Activated CD4-positive, CD25-positive, alpha-beta regulatory T cell treated with anti-CD3 and anti-CD28 coated beads, Interleukin-2, amount 50 U/mL, for 24 hours (primary cell): ENCODE data around the gene ESPN.
"Not testable (repeated sequence)": the region's sequence is repeated elsewhere in the genome, so short reads cannot be mapped to it uniquely, and the experiment has no call there.

Experiments
- ATAC-seq, 2 donors: fragments of 150-1000 bp; cut with Tn5 transposase; one replicate each; pipeline ENCODE4 v1.10.0; 2021; ENCODE audit warnings: mild to moderate bottlenecking in 1 of 2, moderate library complexity in 1 of 2

Gene ESPN

DNA sequence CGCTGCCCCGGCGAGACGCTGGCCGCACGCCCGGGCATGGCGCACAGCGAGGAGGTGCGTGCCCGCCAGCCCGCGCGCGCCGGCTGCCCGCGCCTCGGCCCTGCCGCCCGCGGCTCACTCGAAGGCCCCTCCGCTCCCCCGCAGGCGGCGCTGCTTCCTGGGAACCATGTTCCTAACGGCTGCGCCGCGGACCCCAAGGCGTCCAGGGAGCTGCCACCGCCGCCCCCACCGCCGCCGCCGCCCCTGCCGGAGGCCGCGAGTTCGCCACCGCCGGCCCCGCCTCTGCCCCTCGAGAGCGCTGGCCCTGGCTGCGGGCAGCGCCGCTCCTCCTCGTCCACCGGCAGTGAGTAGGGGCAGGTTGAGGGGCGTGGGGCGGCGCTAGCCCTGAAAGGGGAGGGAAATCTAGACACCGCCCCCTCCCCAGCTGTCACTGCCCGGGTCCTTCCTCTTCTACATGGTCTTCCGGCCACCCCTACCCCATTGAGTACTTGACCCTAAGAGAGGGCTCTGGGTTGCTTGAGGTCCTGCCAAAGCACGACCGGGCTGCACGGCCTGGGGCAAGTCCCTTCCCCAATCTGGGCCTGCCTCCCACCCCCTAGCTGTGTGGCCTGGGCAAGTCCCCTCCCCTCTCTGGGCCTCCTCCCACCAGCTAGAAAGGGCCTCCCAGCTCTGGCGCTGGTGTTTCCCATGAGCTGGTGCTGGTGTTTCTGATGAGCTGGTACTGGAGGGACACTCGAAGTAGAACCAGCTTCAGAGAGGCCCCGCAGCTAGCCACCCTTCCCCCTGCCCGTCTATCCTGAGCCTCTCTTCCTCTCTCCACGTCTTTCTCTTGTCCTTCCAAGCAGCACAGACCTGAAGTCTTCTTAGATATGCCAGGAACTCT lies 24.4 kb downstream of the ESPN start:
- ATAC-seq, result peak; percentile 14 to 33

DNA sequence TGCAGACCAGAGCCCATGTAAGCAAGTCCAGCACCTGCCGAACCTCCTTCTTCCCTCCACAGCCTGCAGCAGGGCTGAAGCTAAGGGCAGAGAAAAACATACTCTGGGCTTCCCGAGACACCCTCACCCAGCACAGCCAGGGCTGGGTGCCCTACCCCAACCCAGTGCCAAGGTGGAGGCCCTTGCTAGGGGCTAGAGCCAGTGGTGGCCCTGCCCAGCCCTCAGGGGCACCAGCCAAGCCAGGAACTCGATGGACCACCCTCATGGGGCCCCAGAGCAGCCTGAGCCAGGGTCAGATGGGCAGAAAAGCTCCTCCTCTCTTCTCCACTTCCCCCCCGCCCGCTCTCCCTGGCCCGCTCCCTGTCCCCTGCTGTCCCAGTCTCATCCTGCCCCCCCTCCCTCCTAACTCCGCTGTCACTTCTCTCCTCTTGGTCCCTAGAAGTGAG lies 25.5 kb downstream of the ESPN start:
- ATAC-seq, result no peak

DNA sequence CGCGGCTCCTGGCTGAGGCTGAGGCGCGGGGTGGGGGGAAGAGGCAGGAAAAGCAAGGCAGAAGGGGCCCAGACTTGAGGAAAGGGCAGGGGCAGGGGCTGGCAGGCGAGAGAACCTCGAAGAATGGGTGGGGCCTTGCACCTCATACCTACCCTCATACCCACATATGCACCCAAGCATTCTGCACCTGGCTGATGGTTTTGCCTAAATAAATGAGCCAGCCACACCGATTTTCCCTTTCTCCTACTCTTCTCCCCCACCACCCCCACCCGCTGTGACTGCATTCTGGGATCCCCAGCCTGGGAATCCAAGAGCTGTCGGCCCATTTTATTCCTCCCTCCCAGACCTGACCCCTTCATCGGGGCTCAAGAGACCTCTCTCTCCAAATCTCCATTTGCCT lies 25.9 kb downstream of the ESPN start:
- ATAC-seq, result not testable (repeated sequence)

DNA sequence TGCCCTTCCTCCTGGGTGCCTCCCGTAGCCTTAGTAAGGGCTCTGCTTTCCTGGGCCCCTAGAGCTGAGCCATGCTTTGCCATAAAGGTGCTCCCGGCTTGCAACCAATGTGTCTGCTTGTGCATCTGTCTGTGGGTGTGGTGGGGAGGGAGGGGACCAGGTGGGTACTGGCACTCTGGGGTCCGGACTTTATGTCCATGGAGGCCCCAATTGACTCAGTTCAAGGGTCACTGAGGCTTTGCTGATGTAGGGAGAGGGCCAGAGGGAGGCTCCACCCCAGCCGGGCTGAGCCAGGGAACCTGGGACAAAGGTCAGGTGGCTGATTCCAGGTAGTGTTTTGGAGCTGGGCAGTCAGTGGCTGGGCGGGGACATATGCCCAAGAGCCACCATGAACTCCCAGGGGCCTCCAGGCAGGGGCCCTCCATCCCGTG lies 26.4 kb downstream of the ESPN start:
- no peak for ATAC-seq

DNA sequence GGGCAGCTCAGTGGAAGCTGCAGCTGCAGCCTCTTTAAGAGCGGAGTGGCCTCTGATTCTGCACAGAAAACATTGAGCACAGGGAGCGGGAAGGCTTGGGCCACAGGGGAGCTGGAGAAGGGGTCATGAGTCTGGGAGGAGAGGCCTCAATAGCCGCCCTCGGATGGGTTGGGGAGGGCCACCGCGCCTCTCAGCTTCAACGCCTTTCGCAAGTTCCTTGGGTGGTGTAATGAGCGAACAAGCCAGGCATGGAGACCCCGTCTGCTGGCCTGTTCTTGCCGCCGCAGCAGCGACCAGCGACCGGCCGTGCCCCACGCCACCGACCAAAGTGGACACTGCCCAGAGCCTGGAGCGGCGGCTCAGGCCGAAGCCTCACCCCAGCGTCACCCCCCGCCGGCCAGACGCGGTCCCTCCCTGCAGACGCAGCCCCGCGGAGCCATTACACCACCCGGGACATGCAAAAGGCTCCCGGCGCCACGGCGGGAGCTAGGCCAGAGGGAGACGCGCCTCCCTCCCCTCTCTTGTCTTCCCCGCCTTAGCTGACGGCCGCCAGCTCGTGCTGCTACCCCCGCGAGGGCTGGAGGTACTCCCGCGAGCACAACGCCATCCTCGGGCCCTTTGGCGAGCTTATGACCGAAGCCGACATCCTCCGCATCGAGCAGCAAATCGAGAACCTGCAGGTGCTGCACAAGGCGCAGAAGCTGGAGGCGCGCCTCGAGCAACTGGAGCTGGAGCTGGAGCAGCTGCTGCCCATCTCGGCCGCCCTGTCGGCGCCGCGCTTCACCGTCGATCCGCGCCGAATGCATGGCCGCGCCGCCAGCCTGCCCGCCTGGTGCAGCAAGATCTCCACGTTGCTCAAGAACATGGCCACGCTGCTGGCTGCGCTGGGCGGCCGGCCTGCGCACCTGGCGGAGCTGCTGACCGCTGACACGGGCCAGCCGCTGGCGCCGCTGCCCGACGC lies 29.6 kb downstream of the ESPN start:
- not testable (repeated sequence) for ATAC-seq

DNA sequence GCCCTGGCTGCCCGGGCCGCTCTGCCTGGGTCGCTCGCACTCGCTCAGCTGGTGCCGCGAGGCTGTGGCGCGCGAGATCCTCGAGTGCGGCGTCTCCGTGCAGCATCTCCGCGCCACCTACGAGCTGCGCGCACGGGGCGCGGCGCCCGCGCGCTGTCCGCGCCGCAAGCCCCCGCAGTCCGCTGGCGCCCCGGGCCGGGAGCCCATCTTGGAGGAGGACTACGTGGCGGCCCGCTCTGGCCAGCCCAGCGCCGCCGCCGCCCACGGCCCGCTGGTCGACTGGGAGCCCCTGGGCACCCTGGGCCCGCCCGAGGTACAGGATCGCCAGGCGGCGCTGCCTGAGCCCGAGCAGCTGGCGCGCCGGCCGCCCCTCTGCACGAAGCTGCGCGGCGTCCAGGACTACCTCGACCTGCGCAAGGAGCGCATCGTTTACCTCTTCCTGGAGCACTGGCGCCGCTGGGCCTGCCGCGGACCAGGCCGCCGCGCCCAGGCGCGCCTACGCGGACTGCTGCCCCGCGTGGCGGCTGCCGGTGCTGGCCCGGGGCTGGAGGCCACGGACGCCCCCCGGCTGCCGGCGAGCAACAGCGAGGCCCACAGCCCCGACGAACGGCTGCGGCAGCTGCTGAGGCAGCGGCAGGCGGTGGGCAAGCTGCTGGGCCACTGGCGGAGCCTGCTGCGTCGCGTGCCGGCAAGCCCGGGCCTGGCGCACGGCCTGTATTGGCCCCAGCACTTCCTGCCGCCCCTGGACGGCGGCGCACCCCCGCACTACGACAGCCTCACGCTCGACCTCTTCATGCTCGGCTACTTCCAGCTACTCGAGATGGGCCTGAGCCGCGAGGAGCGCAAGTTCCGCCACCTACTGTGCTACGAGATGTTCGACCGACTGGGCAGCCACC lies 30.5 kb downstream of the ESPN start:
- ATAC-seq, result peak; percentile 33 to 36

DNA sequence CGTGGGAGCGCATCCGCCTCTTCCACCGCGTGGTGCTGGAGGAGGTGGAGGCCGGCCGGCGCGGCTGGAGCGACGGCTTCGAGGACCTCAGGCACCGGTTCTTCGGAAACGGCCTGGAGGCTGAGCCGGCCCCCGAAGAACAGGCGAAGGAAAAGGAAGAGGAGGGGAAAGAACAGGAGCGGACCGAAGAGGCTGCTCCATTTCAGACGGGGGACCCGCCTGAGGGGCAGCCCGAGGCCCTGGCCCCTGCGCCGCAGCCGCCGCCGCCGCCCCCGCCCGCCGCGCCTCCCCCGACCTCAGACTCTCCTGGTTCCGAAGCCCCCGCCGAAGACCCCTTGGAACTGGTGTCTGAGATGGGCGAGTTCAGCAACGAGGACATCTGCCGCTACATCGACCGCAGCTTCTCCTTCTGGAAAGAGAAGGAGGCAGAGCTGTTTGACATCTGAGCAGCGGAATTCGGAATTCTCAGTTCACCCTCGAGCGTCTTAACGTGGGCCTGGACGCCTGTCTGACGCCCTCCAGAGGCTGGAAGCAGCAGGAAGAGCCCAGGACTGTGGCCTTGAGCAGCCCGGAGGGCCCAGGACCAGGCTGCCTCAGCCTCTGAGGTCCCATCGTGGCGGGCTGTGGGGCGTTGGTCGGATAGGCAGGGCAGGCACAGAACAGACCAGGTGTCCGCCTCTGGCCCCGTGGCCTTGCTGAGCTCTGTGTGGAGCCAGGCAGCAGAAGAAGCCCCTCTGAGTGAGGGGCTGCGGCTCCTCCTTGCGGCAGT lies 31.4 kb downstream of the ESPN start:
- not testable (repeated sequence) for ATAC-seq

DNA sequence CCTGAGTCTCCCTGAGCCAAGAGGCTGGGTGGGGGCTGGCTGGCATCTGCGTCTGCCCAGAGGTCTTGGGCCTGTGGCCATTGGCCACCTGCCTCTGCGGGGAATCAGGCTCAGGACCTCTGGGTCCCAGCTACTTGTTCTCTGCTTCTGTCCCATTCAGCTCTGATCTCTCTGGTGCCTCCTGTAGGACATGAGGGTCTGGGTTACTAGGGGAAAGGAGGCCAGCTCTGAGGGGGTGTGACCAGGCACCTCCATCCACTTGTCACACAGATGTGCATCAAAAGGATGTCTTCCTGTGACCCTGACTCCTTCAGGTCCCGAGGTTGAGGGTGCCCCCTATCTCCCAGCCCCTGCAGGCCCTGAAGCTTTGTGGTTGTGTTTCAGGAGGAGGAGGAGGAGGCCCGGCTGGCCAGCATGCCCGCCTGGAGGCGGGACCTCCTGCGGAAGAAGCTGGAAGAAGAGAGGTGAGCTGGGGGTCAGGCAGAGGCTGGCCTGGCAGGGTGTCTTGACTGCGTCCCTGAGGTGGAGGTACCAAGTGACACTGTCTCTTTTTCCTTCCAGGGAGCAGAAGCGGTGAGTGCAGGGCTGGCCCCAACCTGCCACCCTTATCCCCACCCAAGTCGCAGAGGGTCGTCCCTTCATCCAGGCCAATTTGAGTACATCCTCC lies 32.4 kb downstream of the ESPN start:
- ATAC-seq, result no peak

DNA sequence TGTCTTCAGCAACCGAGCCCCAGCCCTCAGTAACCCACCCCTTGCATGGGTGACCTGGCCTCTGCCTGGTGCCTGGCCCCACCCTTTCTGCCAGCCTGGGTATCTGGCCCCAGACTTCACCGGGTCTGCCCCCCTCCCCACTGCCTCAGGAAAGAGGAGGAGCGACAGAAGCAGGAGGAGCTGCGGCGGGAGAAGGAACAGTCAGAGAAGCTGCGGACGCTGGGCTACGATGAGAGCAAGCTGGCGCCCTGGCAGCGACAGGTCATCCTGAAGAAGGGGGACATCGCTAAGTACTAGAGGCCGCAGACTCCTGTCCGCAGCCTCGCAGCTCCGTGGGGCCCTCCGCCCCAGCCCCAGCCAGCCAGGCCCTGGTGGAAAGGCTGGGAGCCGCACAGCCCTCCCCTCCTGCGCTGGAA lies 35.3 kb downstream of the ESPN start:
- peak; percentile 7 to 24 for ATAC-seq

DNA sequence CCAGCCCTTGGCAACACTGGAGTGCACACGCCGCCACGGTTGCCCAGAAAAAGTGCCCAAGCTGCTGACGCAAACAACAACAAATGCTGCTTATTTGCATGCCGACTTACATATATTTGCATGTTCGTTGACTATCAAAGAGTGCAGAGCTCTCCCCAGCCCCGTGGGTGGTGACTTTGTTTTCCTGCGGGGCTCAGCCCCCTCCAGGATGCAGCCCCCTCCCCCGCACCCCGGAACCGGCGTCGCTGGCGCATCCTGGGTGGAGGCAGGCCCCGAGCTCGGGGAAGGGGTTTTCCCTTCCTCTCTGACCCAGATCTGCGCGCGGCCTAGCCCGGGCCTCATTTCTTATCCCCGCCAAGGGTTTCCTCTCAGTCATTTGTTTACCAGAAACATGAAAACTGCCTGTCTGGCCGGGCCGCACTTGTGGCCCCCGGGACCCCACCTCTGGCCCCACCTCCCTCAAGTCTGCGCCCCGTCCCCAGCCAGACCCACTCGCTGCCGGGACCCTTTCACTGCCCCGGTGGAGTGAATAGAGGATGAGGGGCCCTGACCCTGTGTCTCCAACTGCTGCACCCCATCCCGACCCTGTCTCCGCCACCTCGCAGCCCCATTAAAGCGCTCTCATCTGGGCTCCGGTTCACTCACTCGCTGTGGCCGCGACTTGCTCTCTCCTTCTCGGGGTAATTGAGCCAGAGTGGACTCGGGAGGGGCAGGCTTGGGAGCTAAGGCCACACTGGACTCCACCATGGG lies 35.9 kb downstream of the ESPN start:
- peak; percentile 74 to 78 for ATAC-seq

DNA sequence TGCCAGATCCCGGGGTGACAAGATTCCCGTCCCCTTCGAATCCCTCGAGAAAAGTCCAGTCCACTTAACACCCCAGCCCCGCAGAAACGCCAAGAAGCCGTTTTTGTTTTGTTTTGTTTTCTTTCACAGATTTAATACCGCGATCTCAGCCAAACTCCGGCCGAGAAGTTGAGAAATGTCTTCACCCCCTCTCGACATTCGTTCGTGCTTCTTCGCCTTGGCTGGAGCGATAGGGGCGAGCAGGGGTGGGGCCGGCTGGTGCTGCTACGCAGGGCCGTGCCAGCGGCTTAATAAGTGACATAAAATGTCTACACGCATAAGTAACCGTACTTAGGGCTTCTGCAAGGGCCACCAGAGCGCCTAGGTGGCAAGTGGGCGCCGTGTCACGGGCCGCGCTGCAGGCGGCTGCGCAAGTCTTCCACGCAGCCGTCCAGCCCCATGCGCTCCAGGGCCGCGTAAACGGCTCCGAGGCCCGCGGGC lies 36.5 kb downstream of the ESPN start:
- no peak for ATAC-seq

DNA sequence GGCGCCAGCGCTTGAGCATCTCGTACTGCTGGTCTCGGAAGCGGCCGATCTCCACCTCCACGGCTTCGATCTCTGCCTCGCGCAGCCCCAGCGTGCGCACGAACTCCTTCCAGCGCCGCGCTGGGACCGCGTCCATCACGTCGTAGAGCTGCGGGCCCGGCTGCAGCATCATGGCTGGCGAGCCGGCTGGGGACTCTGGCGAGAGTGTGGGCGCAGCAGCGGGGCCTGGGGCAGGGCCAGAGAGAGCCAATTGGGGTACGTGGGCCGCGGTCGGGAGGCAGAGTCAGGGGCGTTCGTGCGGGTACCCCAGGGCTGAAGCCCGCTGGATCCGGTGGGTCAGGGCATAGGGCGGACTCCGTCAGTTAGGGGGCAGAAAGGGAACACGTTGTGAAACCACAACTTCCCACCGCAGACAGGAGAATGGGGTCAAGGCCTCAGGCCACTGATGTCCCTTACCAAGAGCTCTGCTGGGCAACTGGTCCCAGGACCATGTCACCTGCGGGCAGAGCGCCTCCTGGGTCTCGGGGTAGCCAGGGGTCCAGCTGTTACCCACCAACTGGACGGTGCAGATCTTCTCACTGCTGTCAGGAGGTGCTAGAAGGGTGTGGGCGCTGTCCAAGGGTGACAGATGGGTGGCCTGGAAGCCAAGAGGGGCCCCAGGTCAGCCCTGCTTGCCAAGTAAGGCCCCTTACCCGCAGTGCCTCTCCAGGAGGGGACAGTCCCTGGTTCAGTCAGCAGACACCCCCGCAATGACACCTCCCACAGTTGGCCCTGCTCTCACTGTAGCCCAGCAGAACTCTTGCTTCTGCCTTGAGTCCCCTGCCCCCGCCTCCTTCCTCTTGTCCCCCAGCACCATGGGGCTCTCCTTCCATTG lies 37.2 kb downstream of the ESPN start:
- no peak for ATAC-seq

DNA sequence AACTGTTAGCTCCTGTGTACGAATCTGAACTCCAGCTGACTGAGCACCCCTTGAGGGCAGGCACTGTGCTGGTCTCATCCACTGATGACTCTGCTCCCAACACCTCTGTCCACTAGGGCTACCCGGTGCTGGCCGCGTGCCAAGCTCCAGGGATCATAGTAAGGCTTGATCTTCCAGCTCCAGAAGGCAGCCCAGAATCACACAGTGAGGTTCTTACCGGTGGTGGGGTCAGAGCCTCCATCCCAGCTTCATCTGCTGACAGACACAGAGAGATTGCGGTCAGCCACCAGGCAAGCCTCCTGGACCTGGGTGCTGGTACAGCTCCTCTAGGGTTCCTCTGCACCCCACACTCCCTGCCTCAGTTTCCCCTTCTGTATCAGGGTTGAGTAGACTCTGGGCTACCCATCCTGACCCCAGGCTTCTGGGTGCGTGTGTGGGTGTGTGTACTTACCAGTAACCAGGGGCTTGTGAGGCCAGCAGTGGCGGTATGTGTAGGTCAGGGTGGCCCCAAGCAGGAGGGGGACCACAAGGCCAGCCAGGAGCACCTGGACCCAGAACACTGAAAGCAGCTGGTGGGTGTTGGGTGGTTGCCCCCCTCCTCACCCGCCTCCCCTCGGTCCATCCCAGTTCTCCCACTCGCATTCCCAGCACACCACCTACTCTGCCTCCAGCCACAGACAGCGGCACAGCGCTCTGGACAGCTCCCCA lies 38.0 kb downstream of the ESPN start:
- no peak for ATAC-seq

DNA sequence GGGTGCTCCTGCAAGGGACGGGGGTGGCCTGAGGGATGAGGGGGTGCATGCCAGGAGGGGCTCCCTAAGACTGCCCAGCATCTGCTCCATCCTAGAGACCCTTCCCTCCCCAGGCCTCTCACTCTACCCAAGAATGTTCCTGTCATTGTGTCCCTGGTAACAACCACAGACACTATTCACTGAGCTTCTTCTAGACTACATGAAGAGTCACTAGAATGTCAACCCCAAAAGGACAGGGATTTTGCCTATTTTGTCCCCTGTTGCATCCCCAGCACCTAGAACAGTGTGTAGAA lies 38.5 kb downstream of the ESPN start:
- no peak for ATAC-seq

DNA sequence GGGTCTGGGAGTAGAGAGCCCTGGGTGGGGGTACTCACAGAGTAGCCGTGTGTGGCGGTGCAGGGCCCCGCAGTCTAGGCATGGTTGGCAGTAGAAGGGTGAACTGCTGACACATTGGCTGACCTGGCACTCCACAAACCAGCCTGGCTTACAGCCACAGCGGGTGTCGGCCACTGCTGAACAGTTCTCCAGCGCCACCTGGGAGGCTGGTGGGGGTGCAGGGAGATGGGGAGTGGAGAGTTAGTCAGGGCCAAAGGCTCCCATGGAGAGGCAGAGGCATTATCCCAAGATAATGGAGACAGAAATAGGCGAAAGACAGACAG lies 39.9 kb downstream of the ESPN start:
- no peak for ATAC-seq

DNA sequence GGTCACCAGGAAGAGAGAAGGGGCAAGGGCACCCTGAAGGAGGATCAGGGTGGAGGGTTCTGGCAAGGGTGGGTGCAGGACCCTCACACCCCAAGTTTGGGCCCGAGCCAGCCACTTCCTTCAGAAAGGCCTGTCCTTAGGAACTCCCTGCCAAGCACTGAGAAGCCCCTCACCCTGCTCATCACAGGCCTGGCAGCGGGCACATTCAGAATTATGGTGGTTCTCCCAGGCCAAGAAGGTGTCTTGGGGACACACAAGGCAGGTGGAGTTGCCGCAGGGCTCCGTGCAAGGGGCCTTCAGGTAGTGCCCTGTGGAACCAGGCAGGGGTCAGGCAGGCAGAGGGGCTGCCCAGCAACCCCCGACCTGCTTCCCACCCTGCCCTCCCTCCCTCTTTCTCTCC lies 40.3 kb downstream of the ESPN start:
- ATAC-seq, result no peak

DNA sequence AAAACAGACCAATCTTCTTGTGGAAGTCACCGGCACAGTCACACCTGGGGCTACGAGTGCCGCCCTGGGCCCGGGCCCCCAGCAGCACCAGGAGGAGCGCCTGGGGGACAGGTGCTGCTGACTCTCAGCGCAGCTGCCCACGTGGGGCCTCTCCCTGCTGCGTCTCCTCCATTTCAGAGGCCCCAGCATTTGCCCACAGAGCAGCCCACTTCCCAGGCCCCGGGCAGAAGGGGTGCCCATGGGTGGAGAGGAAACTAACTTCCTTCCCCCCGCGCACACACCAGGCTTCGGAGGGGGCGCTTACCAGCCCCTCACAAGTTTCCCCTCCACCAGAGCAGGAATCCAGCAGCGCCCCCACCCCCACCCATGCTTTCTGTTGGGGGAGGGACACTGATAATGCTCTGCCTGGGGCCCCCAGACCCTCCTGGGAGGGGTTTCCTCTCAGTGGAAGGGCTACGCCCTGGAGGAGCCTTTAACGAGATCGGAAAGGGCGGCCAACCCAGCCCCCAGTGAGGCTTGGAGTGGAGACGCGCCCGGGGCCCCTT lies 41.0 kb downstream of the ESPN start:
- ATAC-seq, result peak; percentile 47 to 52

DNA sequence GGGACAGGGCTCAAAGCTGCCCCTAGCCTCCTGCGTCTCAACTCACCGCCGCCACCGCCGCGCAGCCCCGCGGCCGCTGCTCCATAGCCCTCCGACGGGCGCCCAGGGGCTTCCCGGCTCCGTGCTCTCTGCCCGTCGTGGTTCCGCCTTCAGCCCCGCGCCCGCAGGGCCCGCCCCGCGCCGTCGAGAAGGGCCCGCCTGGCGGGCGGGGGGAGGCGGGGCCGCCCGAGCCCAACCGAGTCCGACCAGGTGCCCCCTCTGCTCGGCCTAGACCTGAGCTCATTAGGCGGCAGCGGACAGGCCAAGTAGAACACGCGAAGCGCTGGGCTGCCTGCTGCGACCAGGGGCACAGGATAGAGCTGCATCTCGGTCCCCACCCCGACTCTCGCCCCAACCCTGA lies 41.4 kb downstream of the ESPN start, which contains the start of gene TNFRSF25:
TSS of gene TNFRSF25 (minus strand) at position 151 of the 400 bp plus-strand sequence. CDS start at position 85, 66 bp downstream.
- ATAC-seq, result peak; percentile 76 to 78
